ENCODE results near the gene DTX4.
"Not testable (repeated sequence)": the region's sequence is repeated elsewhere in the genome, so short reads cannot be mapped to it uniquely, and the experiment has no call there.

The DTX4 gene

DNA sequence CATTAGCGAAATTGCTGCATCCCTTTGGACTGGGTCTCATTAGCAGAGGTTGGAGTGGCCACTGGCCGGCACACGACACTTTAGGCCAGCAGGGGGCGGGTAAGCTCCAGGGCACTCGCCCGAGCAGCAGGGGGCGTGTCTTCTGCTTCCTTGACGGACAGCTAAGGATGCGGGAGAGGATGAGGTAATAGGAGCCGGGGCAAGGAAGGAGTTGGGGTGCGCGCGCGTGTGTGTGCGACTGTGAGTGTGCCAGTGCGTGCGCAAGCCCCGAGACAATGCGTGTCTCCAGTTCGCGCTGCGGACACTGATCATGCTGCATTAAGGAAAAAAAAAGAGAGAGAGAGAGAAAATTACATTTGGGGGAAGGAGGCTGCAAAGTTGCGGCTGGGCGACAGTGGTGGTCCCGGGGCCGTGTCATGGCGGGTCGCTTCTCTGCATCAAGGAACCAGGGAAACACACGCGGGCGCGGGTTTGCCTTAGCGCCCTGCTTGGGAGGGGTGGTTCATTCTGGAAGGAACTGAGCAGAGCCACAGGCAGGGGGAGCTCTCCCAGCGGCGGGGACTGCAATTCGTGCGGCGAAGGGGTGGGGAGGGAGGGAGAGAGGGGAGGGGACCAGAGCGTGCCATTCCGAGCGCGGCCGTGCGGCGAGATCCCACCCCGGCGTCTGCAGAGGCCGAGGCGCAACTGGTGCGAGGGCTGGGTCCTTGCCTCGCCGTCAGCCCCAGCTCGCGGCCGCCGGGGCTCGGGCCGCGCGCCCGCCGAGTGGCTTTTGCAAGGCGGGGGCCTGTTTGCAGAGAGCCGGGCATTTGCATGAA is at the start of gene DTX4:
Gene DTX4 (plus strand): TSS at position 625 of the 815 bp plus-strand sequence. CDS start 464 bp downstream, outside the sequence.
- peak; percentile 76 to 79 for DNase-seq (ENCODE audit: low read depth in 2 of 2)

DNA sequence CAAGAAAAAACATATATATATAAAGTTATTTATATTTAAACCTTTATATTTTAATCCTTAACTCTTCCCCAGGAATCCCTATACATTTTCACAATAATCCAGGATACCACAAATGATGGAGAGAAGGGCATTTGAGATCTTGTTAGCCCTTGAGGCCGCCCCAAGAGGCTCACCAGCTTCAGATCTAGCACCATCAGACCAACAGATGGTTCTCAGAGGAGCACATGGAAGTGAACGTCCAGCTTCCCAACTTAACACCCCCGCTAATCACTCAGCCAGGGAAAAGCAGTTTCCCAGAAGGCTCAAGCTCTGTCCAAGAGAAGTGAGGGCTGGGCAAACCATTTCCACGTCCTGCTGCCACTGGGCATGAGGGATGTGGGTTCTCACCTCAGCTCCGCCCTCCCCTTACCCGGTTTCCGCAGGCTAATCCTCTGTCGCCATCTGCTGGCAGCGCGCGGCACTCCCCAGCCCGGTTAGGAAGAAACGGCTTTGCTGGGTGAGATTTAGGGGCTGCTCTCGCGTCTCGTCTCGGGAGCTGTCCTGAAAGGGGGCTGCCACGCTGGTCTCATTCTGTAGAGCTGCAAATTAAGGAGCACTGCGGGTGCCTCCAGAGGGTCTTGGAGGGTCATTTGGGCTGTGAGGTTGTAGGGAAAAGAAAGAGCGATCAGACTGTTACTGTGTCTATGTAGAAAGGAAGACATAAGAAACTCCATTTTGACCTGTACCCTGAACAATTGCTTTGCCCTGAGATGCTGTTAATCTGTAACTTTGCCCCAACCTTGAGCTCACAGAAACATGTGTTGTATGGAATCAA is 36.1 kb upstream of the DTX4 start:
- DNase-seq (ENCODE audit: low read depth in 2 of 2) = peak; percentile 73 to 74

DNA sequence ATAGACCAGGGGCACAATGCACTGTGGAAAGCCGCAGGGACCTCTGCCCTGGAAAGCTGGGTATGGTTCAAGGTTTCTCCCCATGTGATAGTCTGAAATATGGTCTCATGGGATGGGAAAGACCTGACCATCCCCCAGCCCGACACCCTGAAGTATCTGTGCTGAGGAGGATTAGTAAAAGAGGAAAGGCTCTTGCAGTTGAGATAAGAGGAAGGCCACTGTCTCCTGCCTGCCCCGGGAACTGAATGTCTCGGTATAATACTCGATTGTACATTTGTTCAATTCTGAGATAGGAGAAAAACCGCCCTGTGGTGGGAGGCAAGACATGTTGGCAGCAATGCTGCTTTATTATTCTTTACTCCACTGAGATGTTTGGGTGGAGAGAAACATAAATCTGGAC is 35.4 kb upstream of the DTX4 start:
- not testable (repeated sequence) for DNase-seq (ENCODE audit: low read depth in 2 of 2)

DNA sequence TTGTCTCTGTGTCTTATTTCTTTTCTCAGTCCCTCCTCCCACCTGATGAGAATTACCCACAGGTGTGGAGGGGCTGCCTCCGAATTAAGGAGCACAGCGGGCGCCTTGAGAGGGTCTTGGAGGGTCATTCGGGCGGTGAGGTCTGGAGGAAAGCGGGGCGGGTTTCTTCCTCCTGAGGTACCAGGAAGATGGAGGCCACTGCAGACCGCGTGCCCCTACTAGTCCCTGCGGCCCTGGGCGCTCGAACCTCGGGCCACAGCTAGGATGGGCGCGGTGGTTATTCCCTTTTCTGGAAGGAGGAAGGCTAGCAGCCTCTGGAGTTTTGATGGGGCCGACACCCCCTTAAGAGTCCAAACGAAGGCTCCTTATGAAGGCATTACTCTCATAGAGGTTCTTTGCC is 34.7 kb upstream of the DTX4 start:
- no peak for DNase-seq (ENCODE audit: low read depth in 2 of 2)

DNA sequence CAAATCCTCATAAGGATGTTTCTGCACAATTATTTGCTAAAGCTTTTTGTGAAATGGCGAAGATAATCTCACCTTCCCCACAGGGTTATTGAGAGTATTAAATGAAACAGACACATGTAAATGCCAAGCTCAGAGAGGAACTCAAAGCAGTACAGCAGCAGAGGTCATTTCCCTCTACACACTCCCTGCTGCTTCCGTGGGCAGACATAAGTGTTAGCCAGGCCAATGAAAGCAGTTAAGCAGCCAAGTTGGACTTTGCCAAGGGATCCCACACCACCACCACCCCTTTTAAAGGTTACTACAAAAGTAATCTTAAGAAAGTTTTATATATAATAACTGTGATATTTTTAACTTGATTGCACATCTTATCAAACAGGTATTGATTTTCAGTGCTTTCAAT is 33.3 kb upstream of the DTX4 start:
- no peak for DNase-seq (ENCODE audit: low read depth in 2 of 2)

DNA sequence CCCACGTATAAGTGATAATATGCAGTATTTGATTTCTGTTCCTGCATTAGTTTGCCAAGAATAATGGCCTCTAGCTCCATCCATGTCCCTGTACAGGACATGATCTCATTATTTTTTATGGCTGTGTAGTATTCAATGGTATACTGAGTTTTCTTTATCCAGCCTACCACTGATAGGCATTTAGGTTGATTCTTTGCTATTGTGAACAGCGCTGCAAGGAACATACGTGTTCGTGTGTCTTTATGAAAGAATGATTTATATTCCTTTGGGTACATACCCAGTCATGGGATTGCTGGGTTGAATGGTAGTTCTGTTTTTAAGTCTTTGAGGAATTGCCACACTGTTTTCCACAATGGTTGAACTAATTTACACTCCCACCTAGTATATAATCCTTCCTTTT is 30.7 kb upstream of the DTX4 start:
- no peak for DNase-seq (ENCODE audit: low read depth in 2 of 2)

DNA sequence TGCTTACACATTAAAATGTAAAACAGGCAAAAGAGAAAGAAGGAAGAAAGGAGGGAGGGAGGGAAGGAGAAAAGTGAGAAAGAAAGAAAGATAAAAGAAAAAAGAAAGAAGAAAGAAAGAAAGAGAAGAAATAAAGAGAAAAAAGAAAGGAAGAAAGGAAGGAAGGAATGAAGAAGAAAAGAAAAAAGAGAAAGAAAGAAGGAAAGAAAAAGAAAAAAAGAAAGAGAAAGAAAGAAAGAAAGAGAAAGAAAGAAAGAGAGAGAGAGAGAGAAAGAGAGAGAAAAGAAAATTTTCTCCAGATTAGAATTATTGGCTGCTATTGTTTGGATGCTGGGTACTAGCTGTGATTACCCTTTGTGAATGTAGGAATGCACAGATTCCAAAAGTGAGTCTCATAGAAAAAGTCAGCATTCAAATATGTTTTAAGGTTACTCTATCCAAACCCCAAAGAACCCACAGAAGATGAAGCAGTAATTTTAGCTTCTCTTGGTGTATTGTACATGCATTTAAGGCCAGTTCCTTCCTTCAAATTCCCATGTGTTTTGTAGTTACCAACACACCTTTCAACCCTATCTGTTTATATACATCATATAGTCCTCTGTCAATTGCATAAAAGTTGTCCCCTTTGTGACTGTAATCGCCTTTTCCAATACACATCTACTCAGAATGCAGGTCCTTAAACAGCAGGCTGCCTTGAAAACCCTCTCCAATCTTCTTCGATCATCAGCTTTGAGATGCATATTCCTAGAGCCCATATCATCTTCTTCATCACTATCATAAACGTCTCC is 30.1 kb upstream of the DTX4 start:
- DNase-seq (ENCODE audit: low read depth in 2 of 2) = no peak

DNA sequence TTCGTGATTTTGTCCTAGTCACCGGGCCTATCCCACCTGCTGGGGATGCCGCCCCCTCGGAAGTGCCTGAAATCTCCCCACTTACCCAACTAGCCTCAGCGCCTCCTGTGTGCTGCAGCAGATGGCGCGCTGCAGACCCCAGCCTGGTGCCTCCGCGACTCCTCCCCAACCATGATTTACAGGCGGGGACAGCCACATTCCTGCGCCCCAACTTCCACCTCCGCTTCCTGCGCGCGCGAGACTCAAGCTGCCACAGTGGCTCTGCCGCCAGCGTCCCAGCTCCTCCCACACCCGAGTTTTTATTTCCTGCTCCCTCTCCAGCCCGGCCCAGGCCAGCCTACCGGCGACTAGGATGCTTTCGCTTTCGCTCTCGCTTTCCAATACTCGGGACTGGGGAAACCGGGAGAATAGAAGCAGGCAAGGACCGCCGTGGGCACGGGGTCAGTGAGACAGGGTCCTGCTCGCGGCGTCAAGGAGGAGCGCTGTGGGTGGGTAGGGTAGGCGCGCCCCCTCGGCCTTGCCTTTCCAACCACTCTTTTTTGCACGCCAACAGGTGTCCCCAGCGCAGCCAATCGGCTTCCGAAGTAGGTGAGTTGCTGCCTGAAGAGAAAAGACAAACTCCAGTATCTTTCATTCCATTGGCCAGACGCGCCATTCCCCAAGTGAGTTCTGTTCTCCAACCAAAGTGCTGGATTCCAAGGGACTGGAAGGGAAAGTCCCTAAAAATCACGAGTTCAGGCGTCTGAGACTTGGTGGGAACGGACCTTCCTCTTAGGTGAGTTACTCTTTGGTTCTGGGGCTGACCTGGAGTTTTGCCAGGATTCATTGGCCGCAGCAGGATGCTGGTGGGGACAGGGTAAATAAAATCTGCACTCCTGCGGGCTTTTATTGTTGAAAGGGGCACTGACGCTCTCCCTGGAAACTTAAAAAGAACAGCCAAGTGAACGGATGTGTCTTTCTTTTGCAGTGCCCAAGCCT is 29.1 kb upstream of the DTX4 start, which contains the start of gene FAM111A:
Gene FAM111A (plus strand): TSS at position 327 of the 978 bp plus-strand sequence. CDS start 6,017 bp downstream, outside the sequence.
- DNase-seq (ENCODE audit: low read depth in 2 of 2) = peak; percentile 74 to 78

DNA sequence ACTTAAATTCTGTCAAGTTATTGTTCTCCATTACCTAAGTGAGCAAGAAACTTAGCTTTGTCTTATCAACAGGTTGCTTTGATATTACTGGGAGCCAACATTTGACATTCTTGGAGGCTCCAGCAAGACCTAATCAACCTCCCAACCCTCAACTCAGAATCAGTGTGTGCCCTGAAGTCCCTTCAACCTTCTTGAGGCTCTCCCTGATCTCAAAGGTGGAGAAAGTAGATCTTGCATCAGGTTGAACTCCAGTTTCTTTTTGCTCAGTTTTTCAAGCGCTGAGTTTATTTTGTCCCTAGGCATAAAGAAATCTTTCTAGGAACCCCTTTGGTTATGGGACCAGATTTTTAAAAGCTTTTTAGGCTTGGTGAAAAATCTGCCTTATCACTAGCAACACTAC is 27.8 kb upstream of the DTX4 start:
- no peak for DNase-seq (ENCODE audit: low read depth in 2 of 2)

DNA sequence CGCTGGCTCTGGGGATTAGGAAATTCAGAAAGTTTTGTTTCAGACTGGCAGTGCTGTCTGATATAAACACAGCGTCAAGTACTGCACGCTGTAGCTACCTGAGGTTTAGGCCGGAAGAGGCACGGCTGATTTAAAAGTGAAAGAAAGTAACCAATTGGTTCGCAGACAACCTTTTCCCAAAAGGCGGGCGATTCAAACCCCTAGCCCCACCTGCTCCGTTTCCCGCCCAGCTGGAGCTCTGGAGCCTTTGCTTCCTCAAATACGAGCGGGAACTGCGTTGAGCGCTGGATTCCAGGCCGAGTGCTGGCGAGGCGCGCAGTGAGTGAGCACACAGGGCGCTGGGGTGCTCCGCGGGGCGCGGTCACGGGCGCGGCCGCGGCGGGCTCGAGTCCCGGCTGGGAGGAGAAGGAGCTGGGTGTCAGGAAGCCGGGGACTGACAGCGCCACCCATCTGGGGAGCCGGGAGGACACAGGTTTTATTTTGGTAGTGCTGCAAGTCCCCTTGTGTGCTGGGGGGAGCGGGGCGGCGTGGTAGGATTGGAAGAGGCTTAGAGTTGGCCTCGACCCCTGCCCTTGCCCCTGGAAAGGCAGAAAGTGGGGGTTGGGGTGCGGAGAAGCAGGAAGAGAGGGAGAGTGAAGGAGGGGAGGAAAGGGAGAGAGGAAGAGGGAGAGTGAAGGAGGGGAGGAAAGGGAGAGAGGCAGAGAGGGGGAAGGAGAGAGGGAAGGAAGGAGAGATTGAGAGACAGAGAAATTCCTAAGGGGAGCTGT is 27.2 kb upstream of the DTX4 start:
- DNase-seq (ENCODE audit: low read depth in 2 of 2) = peak; percentile 47 to 48

DNA sequence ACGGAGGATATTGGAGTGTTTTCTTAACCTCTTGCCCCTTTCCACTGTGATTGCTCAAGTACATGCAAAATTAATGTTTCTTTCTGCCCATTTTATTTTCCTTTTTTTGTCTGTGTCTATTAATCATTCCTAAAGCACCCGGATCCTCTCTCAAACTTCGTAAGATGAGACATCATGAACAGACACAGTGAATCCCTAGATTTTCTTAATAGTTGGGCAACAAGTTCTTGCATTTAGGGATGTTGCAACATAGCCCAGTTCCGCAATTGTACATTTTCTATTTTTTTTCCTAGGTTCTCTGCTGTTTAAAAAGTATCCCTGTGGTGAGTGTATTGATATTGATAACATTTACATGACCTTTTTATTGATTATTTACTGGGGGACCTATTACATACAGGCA is 26.4 kb upstream of the DTX4 start:
- no peak for DNase-seq (ENCODE audit: low read depth in 2 of 2)

DNA sequence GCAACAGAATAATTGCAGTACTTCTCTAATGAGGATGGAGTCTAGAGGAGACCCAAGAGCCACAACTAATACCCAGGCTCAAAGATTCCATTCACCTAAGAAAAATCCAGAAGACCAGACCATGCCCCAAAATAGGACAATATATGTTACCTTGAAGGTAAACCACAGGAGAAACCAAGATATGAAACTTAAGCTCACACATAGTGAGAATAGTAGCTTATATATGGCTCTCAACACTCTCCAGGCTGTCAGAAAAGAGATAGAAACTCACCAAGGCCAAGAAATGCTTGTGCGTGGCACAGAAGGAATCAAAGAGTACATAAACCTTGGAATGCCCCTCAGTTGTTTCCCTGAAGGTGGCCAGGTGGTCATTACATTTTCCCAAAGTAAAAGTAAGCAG is 20.2 kb upstream of the DTX4 start:
- DNase-seq (ENCODE audit: low read depth in 2 of 2) = no peak

DNA sequence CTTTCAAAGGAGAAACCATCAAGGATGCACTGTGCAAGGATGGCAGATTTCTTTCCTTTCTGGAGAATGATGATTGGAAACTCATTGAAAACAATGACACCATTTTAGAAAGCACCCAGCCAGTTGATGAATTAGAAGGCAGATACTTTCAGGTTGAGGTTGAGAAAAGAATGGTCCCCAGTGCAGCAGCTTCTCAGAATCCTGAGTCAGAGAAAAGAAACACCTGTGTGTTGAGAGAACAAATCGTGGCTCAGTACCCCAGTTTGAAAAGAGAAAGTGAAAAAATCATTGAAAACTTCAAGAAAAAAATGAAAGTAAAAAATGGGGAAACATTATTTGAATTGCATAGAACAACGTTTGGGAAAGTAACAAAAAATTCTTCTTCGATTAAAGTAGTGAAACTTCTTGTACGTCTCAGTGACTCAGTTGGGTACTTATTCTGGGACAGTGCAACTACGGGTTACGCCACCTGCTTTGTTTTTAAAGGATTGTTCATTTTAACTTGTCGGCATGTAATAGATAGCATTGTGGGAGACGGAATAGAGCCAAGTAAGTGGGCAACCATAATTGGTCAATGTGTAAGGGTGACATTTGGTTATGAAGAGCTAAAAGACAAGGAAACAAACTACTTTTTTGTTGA is 19.5 kb upstream of the DTX4 start:
- DNase-seq (ENCODE audit: low read depth in 2 of 2) = no peak

DNA sequence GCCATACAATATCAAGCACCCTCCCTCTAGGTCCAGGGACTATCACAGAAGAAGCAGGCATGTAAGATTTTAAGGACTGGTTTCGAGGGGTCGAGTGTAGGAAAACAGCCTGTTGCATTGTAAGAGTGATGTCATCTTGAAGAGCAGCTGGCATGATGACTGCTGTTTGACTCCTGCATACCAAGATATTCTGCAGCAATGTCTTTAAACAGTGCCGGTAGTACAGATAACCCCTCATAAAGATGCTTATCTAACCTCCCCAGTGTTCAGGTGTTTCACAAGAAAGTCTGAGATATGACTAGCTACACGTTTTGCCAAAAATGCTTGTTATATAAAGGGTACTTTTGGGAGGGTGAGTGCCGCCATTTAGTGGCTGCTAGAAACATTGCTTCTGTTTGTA is 17.3 kb upstream of the DTX4 start:
- DNase-seq (ENCODE audit: low read depth in 2 of 2) = no peak

DNA sequence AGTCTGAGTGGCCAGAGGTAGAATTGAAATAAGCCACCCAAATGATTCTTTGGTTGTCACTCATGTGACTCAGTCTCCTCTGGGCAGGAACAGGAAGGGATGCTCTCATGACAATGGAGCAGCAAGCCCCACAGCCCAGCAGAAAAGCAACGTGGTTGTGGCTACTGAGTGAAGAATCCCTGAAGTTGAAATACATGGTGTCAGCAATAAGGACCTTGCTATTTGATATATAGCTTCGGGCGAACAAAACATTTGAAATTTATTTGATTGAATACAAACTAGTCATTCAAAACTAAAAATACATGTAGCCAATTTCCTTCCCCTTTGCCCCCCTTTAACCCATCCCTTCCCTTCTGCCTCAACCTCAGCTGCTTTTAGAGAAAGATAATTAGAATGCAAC is 14.5 kb upstream of the DTX4 start:
- DNase-seq (ENCODE audit: low read depth in 2 of 2) = no peak

DNA sequence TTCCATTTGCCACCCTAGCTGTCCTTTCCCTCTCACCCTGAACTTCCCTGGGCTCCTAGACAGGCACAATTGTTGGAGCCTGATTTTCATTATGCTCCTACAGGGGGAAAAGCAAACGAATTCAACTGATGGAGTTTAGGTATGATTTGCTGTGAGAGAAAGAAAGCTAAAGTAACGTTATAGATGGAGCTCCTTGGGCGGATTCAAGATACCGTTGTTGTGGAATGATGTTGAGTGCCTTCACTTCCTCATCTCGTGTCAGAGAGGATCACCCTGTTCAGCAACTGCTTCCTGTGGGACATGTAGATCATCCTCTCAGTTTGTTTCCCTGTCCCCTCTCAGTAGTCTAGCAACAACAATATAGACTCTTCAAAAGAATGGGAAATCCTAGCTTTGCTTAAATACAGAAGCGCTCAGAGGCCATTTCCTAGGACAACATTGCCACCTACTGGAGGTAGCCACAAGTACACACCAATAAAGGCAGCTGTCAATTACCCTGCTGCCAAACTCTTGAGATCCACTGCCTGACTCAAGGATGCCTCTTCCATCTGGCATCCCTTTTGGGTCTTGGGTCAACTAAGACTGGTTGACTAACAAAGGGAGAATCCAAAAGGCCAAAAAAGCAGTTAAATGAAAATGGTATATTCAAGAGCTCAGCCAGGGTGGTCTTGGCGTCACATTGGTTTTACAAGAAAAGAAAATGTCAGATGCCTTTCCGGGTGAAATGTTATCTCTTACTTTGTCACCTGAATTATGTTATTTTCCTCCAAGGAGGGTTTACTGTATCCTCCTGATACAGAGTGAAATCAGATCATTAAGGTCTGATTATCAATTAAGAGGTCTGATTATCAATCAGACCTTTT is 13.5 kb upstream of the DTX4 start:
- DNase-seq (ENCODE audit: low read depth in 2 of 2) = peak; percentile 16 to 54

DNA sequence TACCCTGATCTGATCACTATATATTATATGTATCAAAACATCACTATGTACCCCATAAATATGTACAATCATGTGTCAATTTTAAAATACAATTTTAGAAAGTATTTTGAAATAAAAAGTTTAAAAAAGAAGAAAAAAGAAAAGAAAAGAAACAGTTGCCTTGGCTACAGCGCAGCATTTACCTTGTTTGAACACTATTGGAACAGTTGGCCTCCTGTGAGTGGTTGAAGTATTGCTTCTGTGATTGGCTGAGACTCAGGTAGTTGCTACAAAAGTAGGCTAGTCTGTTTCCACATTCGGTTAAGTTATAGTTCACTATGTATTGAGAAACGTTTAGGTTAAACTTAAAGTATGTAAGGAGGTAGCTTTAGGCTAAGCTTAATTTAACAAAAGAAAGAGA is 7.9 kb upstream of the DTX4 start:
- no peak for DNase-seq (ENCODE audit: low read depth in 2 of 2)

DNA sequence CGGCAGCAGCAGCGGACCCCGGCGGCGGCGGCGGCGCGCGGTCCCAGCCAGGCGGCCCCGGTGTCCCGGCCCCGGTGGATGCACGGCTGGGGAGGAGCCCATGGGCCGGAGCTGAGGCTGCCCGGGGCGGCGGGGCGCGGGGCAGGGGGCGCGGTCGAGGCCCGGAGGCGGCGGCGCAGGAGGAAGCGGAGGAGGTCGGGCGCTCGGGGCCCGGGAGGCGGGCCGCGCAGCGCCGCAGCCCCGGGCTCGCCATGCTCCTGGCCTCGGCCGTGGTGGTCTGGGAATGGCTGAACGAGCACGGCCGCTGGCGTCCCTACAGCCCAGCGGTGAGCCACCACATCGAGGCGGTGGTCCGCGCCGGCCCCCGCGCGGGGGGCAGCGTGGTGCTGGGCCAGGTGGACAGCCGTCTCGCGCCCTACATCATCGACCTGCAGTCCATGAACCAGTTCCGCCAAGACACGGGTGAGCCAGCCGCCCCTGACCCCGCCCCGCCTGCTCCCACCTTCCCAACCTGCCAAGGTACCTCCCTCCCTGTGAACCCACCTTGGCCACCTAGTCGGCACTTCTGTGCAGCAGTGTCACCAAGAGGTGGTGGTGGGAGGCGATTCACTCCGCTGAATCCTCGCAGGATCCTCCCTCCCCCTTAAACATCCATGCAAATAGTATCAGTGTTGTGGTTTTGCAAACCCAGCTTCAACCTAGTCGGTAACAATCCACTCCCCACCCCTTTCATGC is 580 bp downstream of the DTX4 start:
- peak in 1 of 2 donors; percentile 17 for DNase-seq (ENCODE audit: low read depth in 2 of 2)
